Ectodermal cell (in vitro differentiated cells): ENCODE data around the gene CBX4.
A peak's percentile ranks its signal among the peaks of the same experiment; 100 is the strongest.

ENCODE experiments used
- H3K27ac ChIP-seq: 2 replicates; pipeline ENCODE4 v1.7.0; 2013; ENCODE audit warnings: mild to moderate bottlenecking, low read depth, low read length; ENCODE audit not compliant: insufficient read depth, poor library complexity, severe bottlenecking
- H3K27me3 ChIP-seq: 2 replicates; pipeline ENCODE4 v1.7.0; 2013; ENCODE audit warnings: mild to moderate bottlenecking, low read length; ENCODE audit not compliant: insufficient read depth, control insufficient read depth, poor library complexity, severe bottlenecking
- H3K36me3 ChIP-seq: one replicate; pipeline ENCODE4 v1.7.0; 2013; ENCODE audit warnings: low read length; ENCODE audit not compliant: control insufficient read depth, insufficient read depth
- H3K4me1 ChIP-seq: one replicate; pipeline ENCODE4 v1.7.0; 2013; ENCODE audit warnings: low read length; ENCODE audit not compliant: control insufficient read depth, insufficient read depth
- H3K4me3 ChIP-seq: 2 replicates; pipeline ENCODE4 v1.7.0; 2013; ENCODE audit warnings: low read depth, low read length, control low read depth; ENCODE audit not compliant: insufficient read depth
- H3K9me3 ChIP-seq: 2 replicates; pipeline ENCODE4 v1.7.0; 2013; ENCODE audit warnings: mild to moderate bottlenecking, low read length, moderate library complexity; ENCODE audit not compliant: control insufficient read depth
- WGBS, 2 experiments: methylation state at CpG; one replicate each; pipeline ENCODE4 v1.1.7; 2013; ENCODE audit warnings: missing lambda C conversion rate in 2 of 2; 5-methylcytosine and 5-hydroxymethylcytosine counted together

Gene CBX4

GRCh38 chr17:79819534-79820276 lies 19.5 kb downstream of the CBX4 start:
- Histone ChIP-seq H3K27me3 (peaks cover 81% of the 10 kb centered on the region), H3K27ac (no peak overlapping the region), H3K9me3 (no peaks in the 10 kb centered on the region), H3K4me3 (no peak overlapping the region), H3K36me3 (no peaks in the 10 kb centered on the region), H3K4me1 (peaks cover 3% of the 10 kb centered on the region)
- 87 to 88% methylated on average over 13 of the region's 13 CpGs for WGBS, 2 experiments

DNA sequence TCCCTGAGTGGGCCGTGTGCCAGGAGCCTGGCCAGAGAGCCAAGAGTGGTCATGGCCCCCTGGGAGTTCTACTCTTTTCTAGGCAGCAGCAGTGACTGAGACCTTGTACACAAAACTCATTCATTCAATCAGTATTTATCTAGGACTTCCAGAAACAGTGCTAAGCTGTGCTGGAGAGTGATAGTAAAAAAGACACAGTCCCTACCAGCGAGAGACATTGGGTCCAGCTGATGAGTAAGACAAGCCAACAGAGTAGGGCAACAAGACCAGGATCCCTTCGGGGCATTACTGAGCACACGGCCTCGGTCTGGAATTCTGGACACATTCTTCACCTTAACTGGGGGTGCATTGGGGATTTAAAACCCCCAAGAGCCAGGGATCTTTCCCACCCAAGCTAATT lies 20.2 kb downstream of the CBX4 start:
- Histone ChIP-seq H3K4me3 (no peak overlapping the region), H3K27me3 (peaks cover 87% of the 10 kb centered on the region), H3K4me1 (peaks cover 8% of the 10 kb centered on the region), H3K27ac (no peak overlapping the region), H3K36me3 (no peaks in the 10 kb centered on the region), H3K9me3 (no peaks in the 10 kb centered on the region)
- WGBS, 2 experiments = 86 to 88% methylated on average over 5 of the region's 5 CpGs

DNA sequence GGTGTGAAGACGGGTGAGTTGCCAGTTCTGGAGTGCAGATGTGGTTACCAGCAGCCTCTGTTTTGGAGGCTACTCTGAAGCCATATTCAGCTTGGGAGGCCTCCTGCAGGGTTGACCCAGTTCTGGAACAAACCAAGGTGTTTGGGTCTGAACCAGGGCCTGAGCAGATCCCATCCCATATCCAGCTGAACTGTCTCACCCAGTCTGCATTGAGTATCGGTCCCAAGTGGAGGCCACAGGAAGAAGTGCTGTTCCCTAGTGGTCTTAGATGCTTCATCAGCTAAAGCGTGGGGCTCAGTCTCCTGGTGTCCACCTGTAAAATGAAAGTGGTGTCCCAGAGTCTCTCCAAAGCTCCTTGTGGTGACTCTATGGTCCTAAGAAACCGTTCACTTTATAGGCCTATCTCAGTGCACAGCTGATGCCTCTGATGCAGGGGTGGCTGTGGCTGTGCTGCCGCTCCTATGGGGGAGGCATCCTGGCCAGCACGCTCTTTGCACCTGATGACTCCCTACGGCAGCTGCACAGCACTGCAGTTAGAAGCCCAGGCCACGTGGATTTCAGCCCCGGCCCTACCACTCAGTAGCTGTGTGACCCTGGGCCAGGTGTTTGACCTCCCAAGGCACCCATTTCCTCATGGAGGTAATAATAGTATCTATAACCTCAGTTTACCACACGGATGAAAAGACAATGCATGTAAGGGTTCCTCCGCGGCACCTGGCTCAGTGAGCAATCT lies 21.0 kb downstream of the CBX4 start:
- Histone ChIP-seq H3K4me1 (peaks cover 8% of the 10 kb centered on the region), H3K9me3 (no peaks in the 10 kb centered on the region), H3K4me3 (no peak overlapping the region), H3K27ac (no peak overlapping the region), H3K27me3 (peaks cover 93% of the 10 kb centered on the region), H3K36me3 (no peaks in the 10 kb centered on the region)
- WGBS, 2 experiments = 86 to 88% methylated on average over 12 of the region's 12 CpGs

DNA sequence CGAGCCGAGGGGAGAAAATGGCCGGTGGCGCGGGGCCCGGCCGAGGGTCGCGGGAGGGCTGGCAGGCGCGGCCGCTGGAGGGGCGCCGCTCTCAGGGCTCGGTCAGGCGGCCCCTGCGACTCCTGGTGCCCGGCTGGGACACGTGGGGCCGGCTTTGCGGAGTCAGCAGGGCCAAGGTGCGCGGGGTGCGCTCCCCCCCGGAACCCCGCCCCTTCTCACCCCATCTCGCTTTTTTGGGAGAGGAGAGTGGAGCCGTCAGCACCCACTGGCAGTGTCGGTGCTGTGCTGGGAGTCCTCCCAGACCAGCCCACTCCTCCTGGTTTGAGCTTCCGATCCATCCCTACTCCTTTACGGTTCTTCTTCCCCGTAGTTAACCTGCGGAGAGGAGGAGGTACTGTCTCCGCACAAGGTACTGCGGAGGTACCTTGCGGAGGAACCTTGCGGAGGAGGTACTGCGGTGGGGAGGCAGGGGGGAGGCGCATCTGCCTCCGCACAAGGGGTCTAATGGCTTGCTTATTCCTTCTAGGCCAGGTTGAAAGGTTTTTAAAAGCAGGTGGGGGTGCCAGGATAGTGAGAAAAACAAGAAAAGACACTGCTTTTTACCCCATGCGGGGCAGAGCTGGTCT lies 23.3 kb downstream of the CBX4 start:
- no peaks in the 10 kb centered on the region for H3K36me3 ChIP-seq
- peaks cover 22% of the 10 kb centered on the region for H3K4me1 ChIP-seq
- H3K9me3 ChIP-seq = no peaks in the 10 kb centered on the region
- peaks cover 97% of the 10 kb centered on the region for H3K27me3 ChIP-seq
- H3K4me3 ChIP-seq = no peak overlapping the region
- H3K27ac ChIP-seq = no peak overlapping the region
- 5 to 6% methylated on average over 41 of the region's 41 CpGs for WGBS, 2 experiments

GRCh38 chr17:79814974-79815835 lies 24.0 kb downstream of the CBX4 start:
- H3K4me1 ChIP-seq = peaks cover 22% of the 10 kb centered on the region
- no peak overlapping the region for H3K4me3 ChIP-seq
- no peak overlapping the region for H3K27ac ChIP-seq
- H3K36me3 ChIP-seq = no peaks in the 10 kb centered on the region
- WGBS, 2 experiments = 3% methylated on average over 96 of the region's 96 CpGs
- H3K9me3 ChIP-seq = no peaks in the 10 kb centered on the region
- H3K27me3 ChIP-seq = peaks cover 97% of the 10 kb centered on the region

- Histone ChIP-seq H3K4me1 (peaks cover 25% of the 10 kb centered on the region), H3K4me3 (no peak overlapping the region), H3K27ac (no peak overlapping the region), H3K9me3 (no peaks in the 10 kb centered on the region), H3K27me3 (peaks cover 96% of the 10 kb centered on the region), H3K36me3 (no peaks in the 10 kb centered on the region)
- WGBS, 2 experiments = 3 to 4% methylated on average over 43 of the region's 43 CpGs
Measured at GRCh38 chr17:79814127-79814973, 24.9 kb downstream of the CBX4 start.

GRCh38 chr17:79813297-79814126 lies 25.7 kb downstream of the CBX4 start:
- Histone ChIP-seq H3K9me3 (no peaks in the 10 kb centered on the region), H3K27ac (no peak overlapping the region), H3K27me3 (peaks cover 96% of the 10 kb centered on the region), H3K4me1 (peaks cover 33% of the 10 kb centered on the region), H3K36me3 (no peaks in the 10 kb centered on the region), H3K4me3 (peak overlapping the region; percentile 24)
- WGBS, 2 experiments = 0% methylated on average over 89 of the region's 89 CpGs

DNA sequence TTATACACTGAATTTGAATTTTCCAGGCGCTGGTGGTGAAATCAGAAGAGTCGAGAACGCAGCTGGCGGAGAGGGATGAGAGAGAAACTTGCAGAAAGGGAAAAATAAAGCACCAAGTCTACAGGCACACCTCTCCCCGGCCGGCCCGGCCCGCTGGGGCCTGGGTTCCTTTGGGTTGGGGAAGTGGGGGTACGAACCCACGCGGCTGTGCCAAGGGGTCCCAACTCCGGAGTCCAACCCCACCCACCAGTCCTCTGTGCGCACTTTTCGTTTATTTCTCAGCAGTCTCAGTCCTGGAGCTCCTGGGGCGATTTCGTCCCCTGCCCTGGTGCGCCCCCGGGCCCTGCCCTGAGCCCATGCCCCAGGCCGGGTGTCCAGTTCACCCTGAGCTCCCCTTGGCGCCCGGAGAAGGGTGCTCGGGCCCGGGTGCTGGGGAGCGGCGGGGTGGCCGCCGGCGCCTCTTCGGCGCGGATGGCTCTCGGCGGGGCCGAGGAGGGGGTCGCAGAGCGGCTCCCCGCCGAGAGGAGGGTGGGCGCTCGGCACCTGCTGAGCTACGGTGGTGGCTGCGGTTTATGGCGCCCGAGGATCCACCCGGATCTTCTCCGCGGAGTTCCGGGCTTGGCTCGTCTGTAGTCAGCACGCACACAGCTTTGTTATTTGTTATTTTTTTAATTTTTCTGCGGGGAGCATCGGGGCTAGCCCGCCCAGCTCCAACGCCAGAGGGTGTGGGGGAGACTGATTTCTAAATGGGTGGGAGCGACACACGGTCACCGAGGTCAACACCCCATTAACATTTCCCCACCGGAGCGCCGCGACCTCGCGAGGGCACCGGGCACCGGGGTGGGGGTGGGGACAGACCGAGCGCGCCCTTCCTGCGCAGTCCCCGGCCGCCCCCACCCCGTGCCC lies 26.6 kb downstream of the CBX4 start:
- Histone ChIP-seq H3K27ac (no peak overlapping the region), H3K9me3 (no peaks in the 10 kb centered on the region), H3K4me1 (peaks cover 34% of the 10 kb centered on the region), H3K4me3 (peak overlapping the region; percentile 24), H3K27me3 (peaks cover 96% of the 10 kb centered on the region), H3K36me3 (no peaks in the 10 kb centered on the region)
- 3% methylated on average over 72 of the region's 72 CpGs for WGBS, 2 experiments
